HepG2 (cell line): ENCODE measurements around the gene KLHL33. TPM values are rescaled to one million over a fixed set of nuclear protein-coding genes. Genes with fewer than 3 reads are reported as not detected.

Source experiments
- DZIP1 ChIP-seq: sonication (generic); formaldehyde crosslinking; IDR thresholded peaks from 2 replicates; pipeline ENCODE4 v1.5.0; 2020; ENCODE audit warnings: mild to moderate bottlenecking, missing genetic modification reagents
- MBD4 ChIP-seq: IDR thresholded peaks from 2 replicates; pipeline ENCODE4 v1.6.1; 2012; ENCODE audit warnings: low read length, inconsistent platforms, borderline replicate concordance
- MNT ChIP-seq: fragments of 450-650 bp; IDR thresholded peaks from 2 replicates; pipeline ENCODE4 v1.6.1; 2016
- PAX8 ChIP-seq: sonication (generic); formaldehyde crosslinking; IDR thresholded peaks from 2 replicates; pipeline ENCODE4 v1.8.0; 2022; ENCODE audit warnings: mild to moderate bottlenecking, missing genetic modification reagents, borderline replicate concordance
- PHF20 ChIP-seq: sonication (generic); formaldehyde crosslinking; IDR thresholded peaks from 2 replicates; pipeline ENCODE4 v1.5.0; 2020; ENCODE audit warnings: mild to moderate bottlenecking, missing genetic modification reagents
- TGIF2 ChIP-seq: IDR thresholded peaks from 2 replicates; pipeline ENCODE4 v1.6.1; 2016; ENCODE audit warnings: control low read depth, missing compliant biosample characterization
- TIGD3 ChIP-seq: sonication (generic); formaldehyde crosslinking; IDR thresholded peaks from 2 replicates; pipeline ENCODE4 v1.5.1; 2020; ENCODE audit warnings: mild to moderate bottlenecking, missing genetic modification reagents, borderline replicate concordance
- ZBTB1 ChIP-seq: sonication (generic); formaldehyde crosslinking; IDR thresholded peaks from 2 replicates; pipeline ENCODE4 v1.4.0; 2020; ENCODE audit warnings: missing genetic modification reagents, borderline replicate concordance
- ZBTB39 ChIP-seq: sonication (generic); formaldehyde crosslinking; IDR thresholded peaks from 2 replicates; pipeline ENCODE4 v1.5.0; 2020; ENCODE audit warnings: missing genetic modification reagents
- ZFP36 ChIP-seq: fragments of 150-350 bp; IDR thresholded peaks from 2 replicates; pipeline ENCODE4 v1.6.1; 2018; ENCODE audit warnings: borderline replicate concordance, low read length, low read depth; ENCODE audit not compliant: partially characterized antibody
- ZNF510 ChIP-seq: sonication (generic); formaldehyde crosslinking; IDR thresholded peaks from 2 replicates; pipeline ENCODE4 v1.4.0; 2020; ENCODE audit warnings: low read depth, mild to moderate bottlenecking, missing genetic modification reagents
- ZNF564 ChIP-seq: sonication (generic); formaldehyde crosslinking; IDR thresholded peaks from 2 replicates; pipeline ENCODE4 v1.8.1; 2023; ENCODE audit warnings: mild to moderate bottlenecking, missing genetic modification reagents
- ZNF576 ChIP-seq: sonication (generic); formaldehyde crosslinking; IDR thresholded peaks from 2 replicates; pipeline ENCODE4 v1.4.0; 2020; ENCODE audit warnings: mild to moderate bottlenecking, missing genetic modification reagents
- ZNF652 ChIP-seq: IDR thresholded peaks from 2 replicates; pipeline ENCODE4 v1.6.1; 2016; ENCODE audit warnings: low read depth, borderline replicate concordance
- ZNF709 ChIP-seq: sonication (generic); formaldehyde crosslinking; IDR thresholded peaks from 2 replicates; pipeline ENCODE4 v1.5.0; 2020; ENCODE audit warnings: mild to moderate bottlenecking, missing genetic modification reagents
- ZNF773 ChIP-seq: sonication (generic); formaldehyde crosslinking; IDR thresholded peaks from 2 replicates; pipeline ENCODE4 v1.4.0; 2020; ENCODE audit warnings: missing genetic modification reagents, borderline replicate concordance
- ZNF788 ChIP-seq: sonication (generic); formaldehyde crosslinking; IDR thresholded peaks from 2 replicates; pipeline ENCODE4 v1.5.0; 2020; ENCODE audit warnings: mild to moderate bottlenecking, missing genetic modification reagents, borderline replicate concordance
- ZNF83 ChIP-seq: sonication (generic); formaldehyde crosslinking; IDR thresholded peaks from 2 replicates; pipeline ENCODE4 v1.4.0; 2020; ENCODE audit warnings: missing genetic modification reagents, mild to moderate bottlenecking, borderline replicate concordance
- polyA plus RNA-seq, 8 experiments: library from polyadenylated mRNA; depleted of rRNA in 3 of 8; stranded (reverse) in 7 of 8; unstranded in 1 of 8; fragments of >200 nt; fragmentation: Illumina TruSeq in 4 of 8; extraction: Trizol in 4 of 8; gene quantifications; 2 replicates each; pipeline versions ENCODE4 v1.2.1 to v1.2.3, GENCODE V29; 2011 to 2016; ENCODE audit warnings: low read depth in 4 of 8, missing spikeins in 1 of 8, mixed read lengths in 1 of 8; ENCODE audit not compliant: insufficient read depth in 1 of 8
- total RNA-seq, 5 experiments: library from RNA; depleted of rRNA; stranded (reverse); fragments of >200 nt; fragmentation: Illumina TruSeq; extraction: Trizol; gene quantifications; 2 replicates each; pipeline ENCODE4 v1.2.3, GENCODE V29; 2016; ENCODE audit warnings: low read depth in 1 of 5

The KLHL33 gene
- total and polyA plus RNA-seq, 2 of the 13 experiments (the other 11 are each of a cell fraction or from before 2014, with no cell fraction given): not detected

GRCh38 chr14:20412876-20413743, 22.9 kb downstream of the KLHL33 start, which contains the start of gene TEP1 (continued):
- no peak for TF ChIP-seq ZBTB39 (CRISPR knock-in tag)
- no peak for TF ChIP-seq MNT
- peak; percentile 80; the same call in 1 of the 2 replicates for TF ChIP-seq ZNF564 (CRISPR knock-in tag)
- TF ChIP-seq ZFP36: no peak
- peak; percentile 79; the same call in 1 of the 2 replicates for TF ChIP-seq TIGD3
- TF ChIP-seq ZNF709 (CRISPR knock-in tag): peak; percentile 66; the same call in 1 of the 2 replicates
- TF ChIP-seq ZNF83 (CRISPR knock-in tag): no peak
- peak; percentile 69; the same call in 1 of the 2 replicates for TF ChIP-seq ZNF510 (CRISPR knock-in tag)
- no peak for TF ChIP-seq ZNF652 (CRISPR knock-in tag)
- TF ChIP-seq ZNF576 (CRISPR knock-in tag): no peak
- TF ChIP-seq PAX8 (CRISPR knock-in tag): no peak
- TF ChIP-seq ZNF788 (CRISPR knock-in tag): 0 out of 2 replicates have a peak, but pooled peaks have one; percentile 71
- TF ChIP-seq PHF20: peak; percentile 81
- no peak for TF ChIP-seq MBD4
- TF ChIP-seq DZIP1 (CRISPR knock-in tag): no peak
- no peak for TF ChIP-seq TGIF2
- no peak; the same call in 1 of the 2 replicates for TF ChIP-seq ZBTB1 (CRISPR knock-in tag)
- TF ChIP-seq ZNF773 (CRISPR knock-in tag): peak; percentile 64; the same call in 1 of the 2 replicates
